ENCODE results near the gene ACVR1. TPM values are rescaled to one million over a fixed set of nuclear protein-coding genes. Genes with fewer than 3 reads are reported as not detected.

The ACVR1 gene
- total RNA-seq, 1 donor from 2014 or later: 5.5 TPM

DNA sequence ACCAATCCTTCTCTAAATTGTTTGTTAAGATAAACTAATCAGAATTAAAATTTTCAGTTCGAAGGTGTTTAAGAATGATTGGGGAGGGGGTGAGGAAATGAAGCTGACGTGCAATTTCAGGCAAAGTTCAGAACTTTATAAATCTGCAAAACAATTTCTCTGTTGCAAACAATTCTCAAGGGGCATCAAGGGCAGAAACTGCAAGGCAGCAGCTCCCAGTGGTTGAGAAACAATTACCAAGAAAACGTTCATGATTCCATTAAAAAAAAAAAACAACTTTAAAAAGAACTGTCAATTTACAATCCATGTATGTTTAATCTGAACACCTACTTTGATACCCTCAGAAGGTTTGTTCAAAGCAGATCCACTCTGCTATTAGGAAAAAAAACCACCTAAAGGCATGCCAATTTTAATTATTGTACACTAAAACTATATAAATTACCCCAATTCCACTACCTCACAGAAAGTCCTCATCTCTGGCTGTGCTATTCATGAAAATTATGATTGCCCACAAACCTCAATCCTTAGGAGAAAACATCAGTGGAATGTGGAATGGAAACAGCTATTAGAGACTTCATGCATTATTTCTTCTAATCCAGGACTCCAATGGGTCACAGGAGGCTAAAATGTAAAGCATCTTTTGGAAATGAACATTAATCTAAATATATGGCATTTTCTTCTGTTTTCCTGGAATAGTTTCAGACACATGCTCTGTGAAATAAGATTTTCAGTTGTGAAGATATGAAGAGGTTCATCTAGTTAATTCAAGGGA, 127.6 kb downstream of the ACVR1 start:
- TF ChIP-seq, protein P1, sequence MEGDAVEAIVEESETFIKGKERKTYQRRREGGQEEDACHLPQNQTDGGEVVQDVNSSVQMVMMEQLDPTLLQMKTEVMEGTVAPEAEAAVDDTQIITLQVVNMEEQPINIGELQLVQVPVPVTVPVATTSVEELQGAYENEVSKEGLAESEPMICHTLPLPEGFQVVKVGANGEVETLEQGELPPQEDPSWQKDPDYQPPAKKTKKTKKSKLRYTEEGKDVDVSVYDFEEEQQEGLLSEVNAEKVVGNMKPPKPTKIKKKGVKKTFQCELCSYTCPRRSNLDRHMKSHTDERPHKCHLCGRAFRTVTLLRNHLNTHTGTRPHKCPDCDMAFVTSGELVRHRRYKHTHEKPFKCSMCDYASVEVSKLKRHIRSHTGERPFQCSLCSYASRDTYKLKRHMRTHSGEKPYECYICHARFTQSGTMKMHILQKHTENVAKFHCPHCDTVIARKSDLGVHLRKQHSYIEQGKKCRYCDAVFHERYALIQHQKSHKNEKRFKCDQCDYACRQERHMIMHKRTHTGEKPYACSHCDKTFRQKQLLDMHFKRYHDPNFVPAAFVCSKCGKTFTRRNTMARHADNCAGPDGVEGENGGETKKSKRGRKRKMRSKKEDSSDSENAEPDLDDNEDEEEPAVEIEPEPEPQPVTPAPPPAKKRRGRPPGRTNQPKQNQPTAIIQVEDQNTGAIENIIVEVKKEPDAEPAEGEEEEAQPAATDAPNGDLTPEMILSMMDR (conservative IDR thresholded peaks at IDR 0.05; ENCODE audit: low read depth, low read length): no peak
- H3K4me3 ChIP-seq (ENCODE audit: low read depth, low read length): no peak overlapping the region
- DNase-seq (ENCODE audit: low read depth): no peak

DNA sequence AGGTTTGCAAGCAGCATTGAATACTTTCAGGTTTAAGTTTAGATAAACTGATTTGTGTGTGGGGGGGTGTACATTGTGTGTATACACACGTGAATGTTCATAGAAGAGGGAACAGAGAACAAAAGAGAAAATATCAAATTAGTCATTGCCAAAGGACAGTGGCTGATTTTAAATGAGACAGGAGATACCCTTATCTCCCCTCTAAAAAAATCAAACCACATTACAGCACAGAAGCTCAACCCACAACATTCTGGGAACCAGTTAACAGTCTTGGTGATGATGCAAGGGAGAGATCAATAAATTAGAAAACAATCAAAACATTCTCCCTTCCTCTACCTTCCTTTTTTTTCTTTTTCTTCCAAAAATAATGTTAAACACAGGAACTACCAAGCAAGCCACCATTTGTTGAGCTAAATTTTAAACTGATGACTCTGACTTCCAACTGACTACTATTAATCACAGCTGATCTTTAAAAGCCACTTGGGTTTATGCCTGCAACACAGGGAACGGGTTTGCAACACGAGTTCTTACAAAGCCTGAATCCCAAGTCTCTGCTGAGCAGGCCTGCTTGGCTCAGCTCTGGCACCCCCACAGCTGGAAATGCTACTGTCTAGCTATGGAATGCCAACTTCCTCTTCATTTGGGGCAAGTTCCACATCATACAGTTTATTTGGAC, 128.3 kb downstream of the ACVR1 start:
- DNase-seq (ENCODE audit: low read depth): no peak
- no peak overlapping the region for H3K4me3 ChIP-seq (ENCODE audit: low read depth, low read length)
- TF ChIP-seq, protein P1 (conservative IDR thresholded peaks at IDR 0.05; ENCODE audit: low read depth, low read length): no peak

DNA sequence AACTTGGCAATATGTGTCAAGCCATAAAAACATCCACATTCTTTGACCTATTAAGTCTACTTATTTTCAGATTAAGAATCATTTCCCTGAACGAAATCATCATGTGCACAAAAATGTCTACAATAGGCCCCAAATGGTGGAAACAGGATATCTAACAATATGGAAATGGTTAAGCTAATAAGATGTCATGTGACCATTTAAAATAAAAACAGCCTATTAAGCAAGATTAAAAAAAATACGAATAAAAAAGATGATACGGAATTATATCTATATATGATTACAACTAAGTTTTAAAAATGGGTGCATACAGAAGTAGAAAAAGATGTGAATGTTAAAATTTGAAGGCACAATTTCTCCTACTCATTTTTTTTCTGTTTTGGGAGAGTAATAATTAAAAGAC, 128.8 kb downstream of the ACVR1 start:
- TF ChIP-seq, protein P1 (conservative IDR thresholded peaks at IDR 0.05; ENCODE audit: low read depth, low read length): no peak
- no peak overlapping the region for H3K4me3 ChIP-seq (ENCODE audit: low read depth, low read length)
- DNase-seq (ENCODE audit: low read depth): no peak

DNA sequence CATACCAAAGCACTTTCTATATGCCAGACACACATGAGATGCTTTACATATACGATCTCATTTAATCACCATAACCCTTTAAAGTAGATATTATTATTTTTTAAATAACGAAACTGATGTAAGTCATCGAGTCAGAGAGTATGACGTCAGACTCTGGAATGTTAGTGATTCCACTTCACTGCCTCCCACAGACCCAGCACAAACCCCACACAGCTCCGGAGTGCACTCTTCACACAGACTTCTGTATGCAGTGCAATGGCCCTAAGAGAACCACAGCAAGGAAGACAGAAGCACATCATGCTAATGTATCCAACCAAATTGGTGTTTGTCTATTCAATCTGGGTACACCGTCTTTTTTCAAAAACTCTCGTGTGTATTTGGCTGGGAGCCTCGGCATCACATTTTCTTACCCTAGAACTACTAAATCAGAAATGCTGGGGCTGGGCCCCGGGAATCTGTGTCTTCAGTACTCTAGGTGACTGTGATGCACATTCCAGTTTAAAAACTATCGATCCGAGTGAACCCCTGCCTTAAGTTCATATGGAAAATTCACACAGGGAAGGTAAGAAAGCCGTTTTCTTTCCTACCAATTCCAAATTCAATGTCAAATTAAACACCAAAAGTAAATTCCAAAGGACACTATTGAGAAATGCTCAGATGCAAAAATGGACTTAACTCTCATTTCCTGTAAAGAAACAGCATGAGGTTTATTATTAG, 129.7 kb downstream of the ACVR1 start:
- TF ChIP-seq, protein P1 (conservative IDR thresholded peaks at IDR 0.05; ENCODE audit: low read depth, low read length): no peak
- no peak for DNase-seq (ENCODE audit: low read depth)
- H3K4me3 ChIP-seq (ENCODE audit: low read depth, low read length): no peak overlapping the region

DNA sequence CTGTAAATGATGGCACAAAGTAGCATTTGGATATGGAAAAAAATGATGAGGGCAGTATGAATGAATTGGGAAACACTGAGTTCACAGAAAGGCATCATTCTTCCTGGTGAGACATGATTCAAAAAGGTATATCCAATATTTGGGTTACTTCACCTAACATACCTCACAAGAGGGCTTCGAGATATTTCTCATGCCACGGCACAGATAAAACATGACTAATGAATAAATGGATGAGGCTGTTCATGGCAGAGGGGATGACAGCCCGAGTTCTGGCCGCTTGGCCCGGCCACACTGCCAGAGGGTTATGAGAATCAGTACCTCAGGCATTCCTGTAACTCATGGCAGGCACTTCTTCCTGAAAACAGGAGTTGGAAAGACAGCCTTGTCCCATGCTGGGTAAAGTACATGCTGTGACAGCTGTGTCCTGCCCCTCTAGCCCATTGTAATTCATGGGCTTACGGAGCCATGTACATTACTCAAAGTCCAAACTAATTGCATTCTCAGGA, 131.5 kb downstream of the ACVR1 start:
- no peak for DNase-seq (ENCODE audit: low read depth)
- no peak overlapping the region for H3K4me3 ChIP-seq (ENCODE audit: low read depth, low read length)
- TF ChIP-seq, protein P1 (conservative IDR thresholded peaks at IDR 0.05; ENCODE audit: low read depth, low read length): no peak

DNA sequence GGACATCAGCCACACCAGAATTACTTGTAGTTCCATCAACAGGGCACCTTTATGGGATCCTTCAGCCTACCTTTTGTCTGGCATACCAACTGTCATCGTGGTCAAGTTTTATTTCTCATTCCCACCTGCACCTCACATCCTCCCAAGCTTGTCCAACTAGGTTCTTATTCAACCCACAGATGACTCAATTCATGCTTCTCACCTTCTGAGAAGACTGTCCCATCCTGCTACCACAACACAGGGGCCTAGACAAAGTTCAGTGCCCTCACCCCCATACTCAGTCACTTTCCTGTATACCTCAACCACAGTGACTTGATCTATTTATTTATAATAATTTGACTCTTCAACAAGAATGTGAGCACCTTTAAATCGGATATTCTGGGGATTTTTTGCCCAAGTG, 133.1 kb downstream of the ACVR1 start:
- H3K4me3 ChIP-seq (ENCODE audit: low read depth, low read length): no peak overlapping the region
- TF ChIP-seq, protein P1 (conservative IDR thresholded peaks at IDR 0.05; ENCODE audit: low read depth, low read length): no peak
- no peak for DNase-seq (ENCODE audit: low read depth)

All from epithelial cell of proximal tubule (primary cell).